Stimulated activated naive CD8-positive, alpha-beta T cell treated with anti-CD3 and anti-CD28 coated beads, Interleukin-15, amount 100 ng/mL, for 72 hours (primary cell): ENCODE measurements around the gene CYP19A1.

ENCODE experiments used
- ATAC-seq: fragments of 150-1000 bp; cut with Tn5 transposase; 2 replicates; pipeline ENCODE4 v1.10.0; 2021; ENCODE audit warnings: mild to moderate bottlenecking, moderate library complexity
- DNase-seq, 2 donors: peaks; one replicate each; pipeline ENCODE4 v3.0.0; 2021 to 2022
- H3K27ac Mint-ChIP-seq, 2 donors: one replicate each; pipeline ENCODE4 v1.8.0; 2022; ENCODE audit warnings: mild to moderate bottlenecking in 2 of 2, mixed read lengths in 2 of 2, moderate library complexity in 2 of 2
- H3K27me3 Mint-ChIP-seq: one replicate; pipeline ENCODE4 v1.8.0; 2022; ENCODE audit warnings: mixed read lengths
- H3K4me1 Mint-ChIP-seq: one replicate; pipeline ENCODE4 v1.8.0; 2022; ENCODE audit warnings: mild to moderate bottlenecking, mixed read lengths
- H3K4me3 Mint-ChIP-seq, 2 donors: one replicate each; pipeline ENCODE4 v1.8.0; 2022; ENCODE audit warnings: mild to moderate bottlenecking in 2 of 2, mixed read lengths in 2 of 2, moderate library complexity in 1 of 2
- H3K9me3 Mint-ChIP-seq, 2 donors: one replicate each; pipeline ENCODE4 v1.8.0; 2022; ENCODE audit warnings: mixed read lengths in 2 of 2

CYP19A1 gene

GRCh38 chr15:51368307-51368706 lies 29.9 kb upstream of the CYP19A1 start:
- Mint-ChIP-seq H3K27me3 (peaks cover 6% of the 10 kb centered on the region), H3K4me3 (no peak overlapping the region), H3K4me1 (no peaks in the 10 kb centered on the region), H3K27ac (no peak overlapping the region), H3K9me3 (no peaks in the 10 kb centered on the region)
- DNase-seq (no peak), ATAC-seq (no peak)

- Mint-ChIP-seq H3K27me3 (peaks cover 6% of the 10 kb centered on the region), H3K4me1 (no peaks in the 10 kb centered on the region), H3K27ac (peak overlapping the region in 1 of 2 donors; percentile 38), H3K9me3 (no peaks in the 10 kb centered on the region), H3K4me3 (no peak overlapping the region)
- DNase-seq (no peak), ATAC-seq (no peak)
Observed at GRCh38 chr15:51367322-51367976, 29.1 kb upstream of the CYP19A1 start.

DNA sequence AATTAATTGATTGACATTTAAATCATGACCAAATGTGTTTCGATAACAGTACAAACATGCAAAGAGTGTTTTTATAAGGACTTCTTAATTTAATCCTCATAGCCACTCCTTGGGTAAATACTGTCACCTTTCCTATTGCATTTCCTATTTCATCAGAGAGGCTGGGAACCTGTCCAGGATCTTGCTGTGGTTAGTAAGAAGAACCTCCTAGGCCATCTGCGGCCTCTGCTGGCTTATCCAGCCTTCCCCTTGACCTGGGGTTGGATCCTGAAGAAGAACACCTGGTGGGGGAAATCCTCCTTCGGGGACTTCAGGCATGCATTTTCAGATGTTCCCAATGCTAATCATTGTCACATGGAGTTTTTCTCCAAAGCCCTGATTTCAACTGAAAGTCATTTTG lies 28.5 kb upstream of the CYP19A1 start:
- H3K4me1 Mint-ChIP-seq = no peaks in the 10 kb centered on the region
- ATAC-seq (no peak), DNase-seq (no peak)
- H3K9me3 Mint-ChIP-seq = no peaks in the 10 kb centered on the region
- no peak overlapping the region for H3K27ac Mint-ChIP-seq
- no peak overlapping the region for H3K4me3 Mint-ChIP-seq
- peaks cover 6% of the 10 kb centered on the region for H3K27me3 Mint-ChIP-seq

- no peak overlapping the region for H3K4me3 Mint-ChIP-seq
- DNase-seq (no peak), ATAC-seq (no peak)
- H3K9me3 Mint-ChIP-seq = no peaks in the 10 kb centered on the region
- no peak overlapping the region for H3K27ac Mint-ChIP-seq
- H3K27me3 Mint-ChIP-seq = peaks cover 6% of the 10 kb centered on the region
- H3K4me1 Mint-ChIP-seq = no peaks in the 10 kb centered on the region
Observed at GRCh38 chr15:51366071-51366470, 27.7 kb upstream of the CYP19A1 start.

GRCh38 chr15:51365417-51365816 lies 27.0 kb upstream of the CYP19A1 start:
- ATAC-seq = no peak

GRCh38 chr15:51363383-51363782 lies 25.0 kb upstream of the CYP19A1 start:
- peaks cover 6% of the 10 kb centered on the region for H3K27me3 Mint-ChIP-seq
- no peak overlapping the region for H3K27ac Mint-ChIP-seq
- H3K4me3 Mint-ChIP-seq = no peak overlapping the region
- DNase-seq (no peak), ATAC-seq (no peak)
- H3K9me3 Mint-ChIP-seq = no peaks in the 10 kb centered on the region
- no peaks in the 10 kb centered on the region for H3K4me1 Mint-ChIP-seq

More at GRCh38 chr15:51365417-51365816, 27.0 kb upstream of the CYP19A1 start:
- Mint-ChIP-seq H3K27me3 (peaks cover 6% of the 10 kb centered on the region), H3K27ac (no peak overlapping the region), H3K4me3 (no peak overlapping the region), H3K4me1 (no peaks in the 10 kb centered on the region), H3K9me3 (no peaks in the 10 kb centered on the region)
- no peak for DNase-seq

DNA sequence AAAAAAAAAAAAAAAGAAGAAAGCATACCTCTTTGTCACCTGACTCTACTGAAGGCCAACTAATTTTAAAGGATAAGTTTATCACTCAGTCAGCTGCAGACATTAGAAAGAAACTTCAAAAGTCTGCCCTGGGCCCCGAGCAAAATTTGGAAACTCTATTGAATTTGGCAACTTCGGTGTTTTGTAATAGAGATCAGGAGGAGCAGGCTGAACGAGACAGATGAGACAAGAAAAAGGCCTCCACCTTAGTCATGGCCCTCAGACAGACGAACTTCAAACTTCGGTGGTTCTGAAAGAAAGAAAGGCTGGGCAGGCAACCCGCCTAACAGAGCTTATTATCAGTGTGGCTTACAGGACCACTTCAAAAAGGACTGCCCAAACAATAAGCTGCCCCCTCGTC lies 21.6 kb upstream of the CYP19A1 start:
- H3K27ac Mint-ChIP-seq = no peak overlapping the region
- no peaks in the 10 kb centered on the region for H3K4me1 Mint-ChIP-seq
- ATAC-seq = no peak
- no peak overlapping the region for H3K4me3 Mint-ChIP-seq
- DNase-seq = no peak
- no peaks in the 10 kb centered on the region for H3K9me3 Mint-ChIP-seq
- H3K27me3 Mint-ChIP-seq = peaks cover under 1% of the 10 kb centered on the region

DNA sequence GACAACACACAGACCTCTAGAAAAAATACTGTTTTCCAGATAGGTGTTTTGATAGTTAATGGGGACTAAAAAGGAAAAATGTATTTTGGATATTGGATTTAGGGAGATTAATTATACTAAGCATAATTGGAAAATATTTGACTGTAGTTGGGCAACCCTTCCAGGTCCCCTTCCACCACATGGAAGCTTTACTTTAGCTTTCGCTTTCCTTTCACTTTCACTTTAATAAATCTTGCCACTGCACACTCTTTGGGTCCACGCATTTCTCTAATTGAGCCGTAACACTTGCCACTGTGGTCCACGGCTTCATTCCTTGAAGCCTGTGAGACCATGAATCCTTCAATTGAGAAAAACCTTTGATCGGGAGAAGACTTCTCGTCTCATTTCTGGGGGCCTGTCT lies 18.6 kb upstream of the CYP19A1 start:
- no peak overlapping the region for H3K4me3 Mint-ChIP-seq
- peaks cover 24% of the 10 kb centered on the region for H3K27me3 Mint-ChIP-seq
- no peaks in the 10 kb centered on the region for H3K4me1 Mint-ChIP-seq
- H3K27ac Mint-ChIP-seq = no peak overlapping the region
- ATAC-seq = no peak
- no peak for DNase-seq
- H3K9me3 Mint-ChIP-seq = no peaks in the 10 kb centered on the region

- Mint-ChIP-seq H3K9me3 (no peaks in the 10 kb centered on the region), H3K27me3 (peaks cover 24% of the 10 kb centered on the region), H3K4me3 (no peak overlapping the region), H3K27ac (no peak overlapping the region), H3K4me1 (no peaks in the 10 kb centered on the region)
- ATAC-seq = no peak
- DNase-seq = no peak
Observed at GRCh38 chr15:51356147-51356546, 17.8 kb upstream of the CYP19A1 start.

DNA sequence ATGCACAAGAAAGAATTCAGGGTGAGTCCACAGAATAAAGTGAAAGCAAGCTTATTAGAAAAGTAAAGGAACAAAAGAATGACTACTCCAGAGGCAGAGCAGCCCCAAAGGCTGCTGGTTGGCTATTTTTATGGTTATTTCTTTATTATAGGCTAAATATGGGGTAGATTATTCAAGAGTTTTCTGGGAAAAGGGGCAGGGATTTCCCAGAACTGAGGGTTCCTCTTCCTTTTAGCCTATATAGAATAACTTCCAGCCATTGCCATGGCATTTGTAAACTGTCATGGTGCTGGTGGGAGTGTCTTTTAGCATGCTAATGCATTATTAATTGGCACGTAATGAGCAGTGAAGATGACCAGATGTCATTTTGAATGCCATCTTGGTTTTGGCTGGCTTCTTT lies 16.7 kb upstream of the CYP19A1 start:
- H3K27ac Mint-ChIP-seq = no peak overlapping the region
- H3K27me3 Mint-ChIP-seq = peaks cover 24% of the 10 kb centered on the region
- H3K4me1 Mint-ChIP-seq = no peaks in the 10 kb centered on the region
- H3K9me3 Mint-ChIP-seq = no peaks in the 10 kb centered on the region
- ATAC-seq = no peak
- no peak overlapping the region for H3K4me3 Mint-ChIP-seq
- DNase-seq = no peak

- no peak for DNase-seq
- Mint-ChIP-seq H3K27ac (no peak overlapping the region), H3K9me3 (no peaks in the 10 kb centered on the region), H3K27me3 (peaks cover 24% of the 10 kb centered on the region), H3K4me1 (no peaks in the 10 kb centered on the region), H3K4me3 (no peak overlapping the region)
- no peak for ATAC-seq
Observed at GRCh38 chr15:51353976-51354375, 15.6 kb upstream of the CYP19A1 start.

GRCh38 chr15:51350723-51351122 lies 12.3 kb upstream of the CYP19A1 start:
- DNase-seq (no peak), ATAC-seq (no peak)
- Mint-ChIP-seq H3K4me1 (no peaks in the 10 kb centered on the region), H3K27ac (peak overlapping the region in 1 of 2 donors; percentile 14), H3K27me3 (peaks cover 24% of the 10 kb centered on the region), H3K9me3 (no peaks in the 10 kb centered on the region), H3K4me3 (no peak overlapping the region)

DNA sequence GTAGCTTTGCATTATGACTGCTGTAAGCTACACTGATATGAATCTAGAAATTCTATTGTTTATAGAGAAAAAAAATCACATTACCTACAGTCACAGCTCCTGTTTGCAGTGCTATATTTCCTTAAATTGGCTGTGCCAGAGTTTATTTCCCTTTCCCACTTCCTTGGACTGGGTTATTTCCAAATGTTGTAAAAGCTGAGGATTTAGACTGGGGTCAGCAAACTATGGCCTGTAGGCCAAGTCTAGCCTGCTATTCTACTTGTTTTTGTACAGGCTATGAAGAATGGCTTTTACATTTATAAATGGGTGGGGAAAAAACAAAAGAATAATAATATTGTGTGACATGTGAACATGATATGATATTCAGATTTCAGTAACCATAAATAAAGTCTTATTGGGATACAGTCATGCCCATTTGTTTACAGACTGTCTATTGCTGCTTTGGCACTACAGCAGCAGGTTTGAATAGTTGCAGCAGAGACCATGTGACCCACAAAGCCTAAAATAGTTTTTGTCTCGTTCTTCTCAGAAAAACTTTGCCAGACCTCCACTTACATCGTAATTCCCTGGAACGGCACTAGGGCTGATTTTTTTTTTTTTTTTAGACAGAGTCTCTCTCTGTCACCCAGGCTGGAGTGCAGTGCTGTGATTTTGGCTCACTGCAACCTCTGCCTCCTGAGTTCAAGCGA lies 10.9 kb upstream of the CYP19A1 start:
- peaks cover 16% of the 10 kb centered on the region for H3K27me3 Mint-ChIP-seq
- ATAC-seq = no peak
- DNase-seq = no peak
- no peaks in the 10 kb centered on the region for H3K4me1 Mint-ChIP-seq
- H3K27ac Mint-ChIP-seq = no peak overlapping the region
- H3K4me3 Mint-ChIP-seq = no peak overlapping the region
- no peaks in the 10 kb centered on the region for H3K9me3 Mint-ChIP-seq

DNA sequence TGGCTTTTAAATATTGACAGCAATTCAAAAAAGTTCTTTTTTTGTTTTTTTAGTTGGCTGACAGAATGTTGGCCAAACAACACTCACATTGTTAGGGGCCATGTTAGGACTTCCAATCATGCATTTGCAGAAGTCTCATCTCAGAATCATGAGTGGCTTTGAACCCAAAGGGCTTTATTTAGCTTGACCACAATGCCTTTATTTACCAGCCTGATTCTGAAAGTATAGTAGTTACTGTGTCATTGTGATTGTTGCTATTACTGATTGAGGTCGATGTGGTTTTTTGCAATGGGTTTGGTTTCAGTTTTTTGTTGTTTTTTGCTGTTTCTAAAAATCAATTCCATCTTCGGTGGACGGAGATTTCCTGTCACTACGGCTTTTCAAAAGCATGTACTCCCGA lies 10.3 kb upstream of the CYP19A1 start:
- Mint-ChIP-seq H3K4me3 (no peak overlapping the region), H3K27ac (no peak overlapping the region), H3K4me1 (no peaks in the 10 kb centered on the region), H3K9me3 (no peaks in the 10 kb centered on the region), H3K27me3 (peaks cover 10% of the 10 kb centered on the region)
- ATAC-seq (no peak), DNase-seq (no peak)

- ATAC-seq = no peak
- no peaks in the 10 kb centered on the region for H3K9me3 Mint-ChIP-seq
Observed at GRCh38 chr15:51346136-51346535, 7.7 kb upstream of the CYP19A1 start.

DNA sequence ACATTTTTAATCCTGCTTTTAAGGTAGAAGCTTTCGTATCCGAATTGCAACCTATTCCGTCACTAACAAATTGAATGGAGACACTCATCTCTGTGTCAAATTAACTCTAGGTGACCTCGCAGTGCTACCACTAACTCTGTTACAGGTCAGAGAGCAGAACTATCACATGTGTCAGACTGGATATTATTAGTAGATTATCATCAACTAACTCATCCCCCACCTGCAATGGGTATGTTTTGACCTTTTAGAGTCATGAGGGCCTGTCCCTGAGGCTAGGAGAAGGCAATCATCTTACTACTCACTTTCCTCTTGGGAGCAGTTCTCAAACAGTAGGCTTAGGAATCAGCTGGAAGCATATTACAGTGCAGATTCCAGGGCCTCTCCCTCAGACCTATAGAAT lies 5.1 kb upstream of the CYP19A1 start:
- Mint-ChIP-seq H3K9me3 (no peaks in the 10 kb centered on the region), H3K4me1 (no peaks in the 10 kb centered on the region), H3K4me3 (no peak overlapping the region), H3K27ac (no peak overlapping the region), H3K27me3 (peaks cover 36% of the 10 kb centered on the region)
- ATAC-seq (no peak), DNase-seq (no peak)

More at GRCh38 chr15:51346136-51346535, 7.7 kb upstream of the CYP19A1 start:
- Mint-ChIP-seq H3K27ac (no peak overlapping the region), H3K27me3 (peaks cover 19% of the 10 kb centered on the region), H3K4me3 (no peak overlapping the region), H3K4me1 (no peaks in the 10 kb centered on the region)
- DNase-seq = no peak
